OCI-LY3 (cell line): ENCODE measurements around the gene CTSE.

Experiments used
- H2AFZ ChIP-seq: fragments of 200-600, 300-600 bp; shearing (Covaris generic); 2 replicates; pipeline ENCODE4 v1.6.0; 2014; ENCODE audit warnings: antibody characterized with exemption, low read depth, low read length
- H3K27ac ChIP-seq: fragments of 200-600, 300-600 bp; sonication (generic); 2 replicates; pipeline ENCODE4 v1.5.1; 2014; ENCODE audit warnings: mild to moderate bottlenecking, low read length, moderate library complexity, mixed read lengths
- H3K27me3 ChIP-seq: fragments of 200-600, 300-600 bp; sonication (generic); 2 replicates; pipeline ENCODE4 v1.6.1; 2014; ENCODE audit warnings: low read depth, low read length, mixed read lengths
- H3K36me3 ChIP-seq: fragments of 200-600, 300-600 bp; sonication (generic); replicated peaks from 2 replicates; pipeline ENCODE3; 2014; ENCODE audit warnings: low read depth, low read length, mixed read lengths
- H3K4me1 ChIP-seq: fragments of 300-600, 200-600 bp; sonication (generic); 2 replicates; pipeline ENCODE4 v1.6.1; 2014; ENCODE audit warnings: low read length, mixed read lengths
- H3K4me2 ChIP-seq: fragments of 200-600, 300-600 bp; sonication (generic); 2 replicates; pipeline ENCODE4 v1.6.1; 2014; ENCODE audit warnings: low read length, mixed read lengths
- H3K4me3 ChIP-seq: fragments of 300-600, 200-600 bp; sonication (generic); 2 replicates; pipeline ENCODE4 v1.5.1; 2014; ENCODE audit warnings: antibody characterized with exemption, mild to moderate bottlenecking, low read length, moderate library complexity
- H3K79me2 ChIP-seq: fragments of 300-600, 200-600 bp; shearing (Covaris generic); 2 replicates; pipeline ENCODE4 v1.6.1; 2014; ENCODE audit warnings: mild to moderate bottlenecking, low read length, mixed read lengths
- H3K9ac ChIP-seq: fragments of 300-600, 200-600 bp; shearing (Covaris generic); 2 replicates; pipeline ENCODE4 v1.6.0; 2014; ENCODE audit warnings: mild to moderate bottlenecking, low read length, moderate library complexity
- H3K9me3 ChIP-seq: fragments of 200-600, 300-600 bp; shearing (Covaris generic); 2 replicates; pipeline ENCODE4 v1.6.1; 2014; ENCODE audit warnings: low read length, mixed read lengths; ENCODE audit not compliant: insufficient read depth
- H4K20me1 ChIP-seq: fragments of 200-600, 300-600 bp; sonication (generic); 2 replicates; pipeline ENCODE4 v1.6.1; 2016; ENCODE audit warnings: low read length, mixed read lengths; ENCODE audit not compliant: insufficient read depth
- CTCF ChIP-seq: fragments of 200-600, 300-600 bp; sonication (generic); IDR thresholded peaks from 2 replicates; pipeline ENCODE4 v1.5.1; 2014; ENCODE audit warnings: antibody characterized with exemption, low read length, low read depth
- EZH2phosphoT487 ChIP-seq: fragments of 200-600 bp; shearing (Covaris generic); IDR thresholded peaks from 2 replicates; pipeline ENCODE4 v1.6.1; 2018; ENCODE audit warnings: antibody characterized with exemption, mixed run types, low read depth

Gene CTSE

GRCh38 chr1:206035027-206035426, 11.3 kb upstream of the CTSE start:
- H3K4me3 ChIP-seq, result peak overlapping the region; percentile 83
- H3K9ac ChIP-seq, result peak overlapping the region; percentile 97
- no peaks in the 10 kb centered on the region for H3K27me3 ChIP-seq
- no peaks in the 10 kb centered on the region for H4K20me1 ChIP-seq
- H3K27ac ChIP-seq, result peak overlapping the region; percentile 96
- TF ChIP-seq EZH2phosphoT487 (no peak), CTCF (no peak)
- peaks cover 9% of the 10 kb centered on the region for H3K9me3 ChIP-seq
- no peak overlapping the region for H2AFZ ChIP-seq
- peaks cover 83% of the 10 kb centered on the region for H3K4me1 ChIP-seq
- H3K79me2 ChIP-seq, result peaks cover 98% of the 10 kb centered on the region
- peak overlapping the region; percentile 91 for H3K4me2 ChIP-seq
- H3K36me3 ChIP-seq, result peaks cover 29% of the 10 kb centered on the region

- H3K4me3 ChIP-seq, result peak overlapping the region; percentile 0; the same call in 1 of the 2 replicates
- H2AFZ ChIP-seq, result no peak overlapping the region
- peak overlapping the region; percentile 76 for H3K4me2 ChIP-seq
- peak overlapping the region; percentile 96 for H3K27ac ChIP-seq
- peaks cover 14% of the 10 kb centered on the region for H3K36me3 ChIP-seq
- H3K27me3 ChIP-seq, result no peaks in the 10 kb centered on the region
- H3K9me3 ChIP-seq, result peaks cover 9% of the 10 kb centered on the region
- peak overlapping the region; percentile 68 for H3K9ac ChIP-seq
- no peaks in the 10 kb centered on the region for H4K20me1 ChIP-seq
- peaks cover 79% of the 10 kb centered on the region for H3K79me2 ChIP-seq
- H3K4me1 ChIP-seq, result peaks cover 68% of the 10 kb centered on the region
- no peak for TF ChIP-seq EZH2phosphoT487
- TF ChIP-seq CTCF, result no peak
Observed at GRCh38 chr1:206032380-206033140, 8.9 kb upstream of the CTSE start.

- peak overlapping the region; percentile 68 for H3K9ac ChIP-seq
- H3K4me3 ChIP-seq, result peak overlapping the region; percentile 53
Observed at GRCh38 chr1:206030714-206031113, 7.0 kb upstream of the CTSE start.

More at GRCh38 chr1:206030714-206031113, 7.0 kb upstream of the CTSE start:
- Histone ChIP-seq H3K27ac (peak overlapping the region; percentile 96), H3K36me3 (peaks cover 12% of the 10 kb centered on the region), H3K9me3 (peaks cover 12% of the 10 kb centered on the region), H3K79me2 (peaks cover 62% of the 10 kb centered on the region), H3K4me1 (peaks cover 64% of the 10 kb centered on the region), H3K4me2 (peak overlapping the region; percentile 76), H3K27me3 (no peaks in the 10 kb centered on the region), H2AFZ (no peak overlapping the region), H4K20me1 (no peaks in the 10 kb centered on the region)
- TF ChIP-seq CTCF (peak; percentile 98), EZH2phosphoT487 (no peak)
